Measurements from ENCODE around the gene SERPINE2.

The SERPINE2 gene

DNA sequence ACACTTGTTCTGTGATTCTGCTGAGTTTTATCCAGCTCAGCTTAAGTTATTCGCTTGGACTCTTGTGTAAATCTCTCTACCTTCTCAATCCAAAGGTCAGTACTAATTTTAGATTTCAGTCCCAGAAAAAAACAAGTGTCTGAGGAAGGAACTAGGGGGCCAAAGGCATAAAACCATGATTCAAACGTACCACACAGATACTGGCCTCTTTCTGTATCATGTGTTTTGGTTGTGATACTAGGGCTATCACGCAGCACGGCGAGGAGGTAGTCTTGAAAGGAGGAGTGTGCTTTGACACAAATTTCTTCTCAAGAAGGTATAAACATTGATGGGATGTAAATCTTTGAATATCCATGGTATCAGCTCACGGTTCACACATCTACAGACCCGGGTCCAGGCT is 8.3 kb downstream of the SERPINE2 start:
- H3K79me2 ChIP-seq (ENCODE audit: insufficient read depth, low read length) = no peaks in the 10 kb centered on the region
- no peak overlapping the region for H3K4me2 ChIP-seq (ENCODE audit: low read length)
- H3K4me1 ChIP-seq (ENCODE audit: insufficient read depth, low read length, severe bottlenecking) = peaks cover 6% of the 10 kb centered on the region
- H3K27me3 ChIP-seq (ENCODE audit: insufficient read depth, low read length) = no peaks in the 10 kb centered on the region
- no peaks in the 10 kb centered on the region for H3F3A ChIP-seq (ENCODE audit: insufficient read depth, low read length)
- H3K4me3 ChIP-seq (ENCODE audit: low read depth, low read length, poor library complexity, severe bottlenecking) = no peak overlapping the region
- no peaks in the 10 kb centered on the region for H3K36me3 ChIP-seq (ENCODE audit: insufficient read depth, low read length)
- TF ChIP-seq EZH2 (IDR thresholded peaks at IDR 0.05; ENCODE audit: borderline replicate concordance, low read length) (no peak), CTCF (IDR thresholded peaks at IDR 0.05; ENCODE audit: low read length) (no peak)
- H2AFZ ChIP-seq (ENCODE audit: low read length) = no peak overlapping the region
- H3K9ac ChIP-seq (ENCODE audit: low read length) = no peak overlapping the region
- no peaks in the 10 kb centered on the region for H3K9me3 ChIP-seq (ENCODE audit: low read length)
- no peaks in the 10 kb centered on the region for H3K9me2 ChIP-seq (ENCODE audit: low read depth, low read length)
- H4K20me1 ChIP-seq (ENCODE audit: insufficient read depth, low read length) = no peaks in the 10 kb centered on the region
- no peak overlapping the region for H3K27ac ChIP-seq (ENCODE audit: low read depth, low read length, poor library complexity, severe bottlenecking)

DNA sequence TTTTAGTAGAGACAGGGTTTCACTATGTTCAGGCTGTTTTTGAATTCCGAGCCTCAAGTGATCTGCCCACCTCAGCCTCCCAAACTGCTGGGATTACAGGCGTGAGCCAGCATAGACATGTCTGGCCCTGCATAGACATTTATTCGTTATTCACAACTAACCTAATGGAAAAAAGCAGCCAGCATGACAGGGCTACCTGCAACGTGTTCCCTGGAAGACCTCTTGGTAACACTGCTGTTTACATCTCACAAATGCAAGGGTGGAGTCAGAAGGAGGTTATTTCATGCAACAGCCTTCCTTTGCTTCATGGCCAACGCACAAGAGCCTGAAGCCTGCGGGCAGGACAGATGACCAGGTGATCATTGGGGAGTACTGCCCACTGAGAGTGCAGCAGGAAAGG is 9.2 kb downstream of the SERPINE2 start:
- Histone ChIP-seq H3K9me3 (ENCODE audit: low read length) (no peaks in the 10 kb centered on the region), H2AFZ (ENCODE audit: low read length) (no peak overlapping the region), H3K4me2 (ENCODE audit: low read length) (no peak overlapping the region), H3K9ac (ENCODE audit: low read length) (no peak overlapping the region), H3K27ac (ENCODE audit: low read depth, low read length, poor library complexity, severe bottlenecking) (no peak overlapping the region), H3K4me3 (ENCODE audit: low read depth, low read length, poor library complexity, severe bottlenecking) (no peak overlapping the region), H3K9me2 (ENCODE audit: low read depth, low read length) (no peaks in the 10 kb centered on the region), H4K20me1 (ENCODE audit: insufficient read depth, low read length) (no peaks in the 10 kb centered on the region), H3K79me2 (ENCODE audit: insufficient read depth, low read length) (no peaks in the 10 kb centered on the region), H3K4me1 (ENCODE audit: insufficient read depth, low read length, severe bottlenecking) (peaks cover 13% of the 10 kb centered on the region), H3K36me3 (ENCODE audit: insufficient read depth, low read length) (no peaks in the 10 kb centered on the region), H3K27me3 (ENCODE audit: insufficient read depth, low read length) (no peaks in the 10 kb centered on the region), H3F3A (ENCODE audit: insufficient read depth, low read length) (no peaks in the 10 kb centered on the region)
- TF ChIP-seq EZH2 (IDR thresholded peaks at IDR 0.05; ENCODE audit: borderline replicate concordance, low read length) (no peak), CTCF (IDR thresholded peaks at IDR 0.05; ENCODE audit: low read length) (no peak)

- H3K9ac ChIP-seq (ENCODE audit: low read length) = no peak overlapping the region
- no peaks in the 10 kb centered on the region for H3K9me3 ChIP-seq (ENCODE audit: low read length)
- no peaks in the 10 kb centered on the region for H3K9me2 ChIP-seq (ENCODE audit: low read depth, low read length)
- no peak overlapping the region for H3K4me3 ChIP-seq (ENCODE audit: low read depth, low read length, poor library complexity, severe bottlenecking)
- no peaks in the 10 kb centered on the region for H4K20me1 ChIP-seq (ENCODE audit: insufficient read depth, low read length)
- H3K27me3 ChIP-seq (ENCODE audit: insufficient read depth, low read length) = no peaks in the 10 kb centered on the region
- no peaks in the 10 kb centered on the region for H3K79me2 ChIP-seq (ENCODE audit: insufficient read depth, low read length)
- H3F3A ChIP-seq (ENCODE audit: insufficient read depth, low read length) = no peaks in the 10 kb centered on the region
- no peak overlapping the region for H2AFZ ChIP-seq (ENCODE audit: low read length)
- peaks cover 13% of the 10 kb centered on the region for H3K4me1 ChIP-seq (ENCODE audit: insufficient read depth, low read length, severe bottlenecking)
- no peak for TF ChIP-seq EZH2 (IDR thresholded peaks at IDR 0.05; ENCODE audit: borderline replicate concordance, low read length)
- no peak for TF ChIP-seq CTCF (IDR thresholded peaks at IDR 0.05; ENCODE audit: low read length)
- no peak overlapping the region for H3K27ac ChIP-seq (ENCODE audit: low read depth, low read length, poor library complexity, severe bottlenecking)
- H3K36me3 ChIP-seq (ENCODE audit: insufficient read depth, low read length) = no peaks in the 10 kb centered on the region
- no peak overlapping the region for H3K4me2 ChIP-seq (ENCODE audit: low read length)
These were observed 11.2 kb downstream of the SERPINE2 start for GRCh38 chr2:224027931-224028330.

Measured in OCI-LY1 (cell line).